ENCODE data around the gene PSMD11. TPM values are rescaled to one million over a fixed set of nuclear protein-coding genes. Genes with fewer than 3 reads are reported as not detected.

The PSMD11 gene
- total RNA-seq, 2 donors from 2014 or later = 42.0 to 51.9 TPM

- DNase-seq (ENCODE audit: low spot score) = no peak
- Histone ChIP-seq H3K9me3 (no peaks in the 10 kb centered on the region), H3K36me3 (peaks cover 71% of the 10 kb centered on the region), H3K27ac (no peak overlapping the region), H3K4me1 (ENCODE audit: control insufficient read depth in 1 of 2, low read depth in 2 of 2) (no peaks in the 10 kb centered on the region), H3K4me3 (no peak overlapping the region), H3K27me3 (replicated peaks; ENCODE audit: insufficient read depth) (no peaks in the 10 kb centered on the region)
- TF ChIP-seq, protein P1, sequence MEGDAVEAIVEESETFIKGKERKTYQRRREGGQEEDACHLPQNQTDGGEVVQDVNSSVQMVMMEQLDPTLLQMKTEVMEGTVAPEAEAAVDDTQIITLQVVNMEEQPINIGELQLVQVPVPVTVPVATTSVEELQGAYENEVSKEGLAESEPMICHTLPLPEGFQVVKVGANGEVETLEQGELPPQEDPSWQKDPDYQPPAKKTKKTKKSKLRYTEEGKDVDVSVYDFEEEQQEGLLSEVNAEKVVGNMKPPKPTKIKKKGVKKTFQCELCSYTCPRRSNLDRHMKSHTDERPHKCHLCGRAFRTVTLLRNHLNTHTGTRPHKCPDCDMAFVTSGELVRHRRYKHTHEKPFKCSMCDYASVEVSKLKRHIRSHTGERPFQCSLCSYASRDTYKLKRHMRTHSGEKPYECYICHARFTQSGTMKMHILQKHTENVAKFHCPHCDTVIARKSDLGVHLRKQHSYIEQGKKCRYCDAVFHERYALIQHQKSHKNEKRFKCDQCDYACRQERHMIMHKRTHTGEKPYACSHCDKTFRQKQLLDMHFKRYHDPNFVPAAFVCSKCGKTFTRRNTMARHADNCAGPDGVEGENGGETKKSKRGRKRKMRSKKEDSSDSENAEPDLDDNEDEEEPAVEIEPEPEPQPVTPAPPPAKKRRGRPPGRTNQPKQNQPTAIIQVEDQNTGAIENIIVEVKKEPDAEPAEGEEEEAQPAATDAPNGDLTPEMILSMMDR (IDR thresholded peaks at IDR 0.05) = no peak
- ATAC-seq (ENCODE audit: insufficient number of reproducible peaks, low FRiP score, low read depth) = no peak
These were observed 27.3 kb downstream of the PSMD11 start for GRCh38 chr17:32471652-32472051.

GRCh38 chr17:32475258-32475657 lies 30.9 kb downstream of the PSMD11 start:
- Histone ChIP-seq H3K27ac (no peak overlapping the region), H3K4me3 (no peak overlapping the region), H3K27me3 (replicated peaks; ENCODE audit: insufficient read depth) (no peaks in the 10 kb centered on the region), H3K36me3 (peaks cover 82% of the 10 kb centered on the region), H3K4me1 (ENCODE audit: control insufficient read depth in 1 of 2, low read depth in 2 of 2) (no peaks in the 10 kb centered on the region), H3K9me3 (no peaks in the 10 kb centered on the region)
- TF ChIP-seq, protein P1 (IDR thresholded peaks at IDR 0.05) = no peak
- ATAC-seq (ENCODE audit: insufficient number of reproducible peaks, low FRiP score, low read depth) = no peak
- no peak for DNase-seq (ENCODE audit: low spot score)

GRCh38 chr17:32477220-32477619 lies 32.9 kb downstream of the PSMD11 start:
- TF ChIP-seq, protein P1 (IDR thresholded peaks at IDR 0.05) = no peak
- no peak for ATAC-seq (ENCODE audit: insufficient number of reproducible peaks, low FRiP score, low read depth)
- no peaks in the 10 kb centered on the region for H3K4me1 ChIP-seq (ENCODE audit: control insufficient read depth in 1 of 2, low read depth in 2 of 2)
- no peak for DNase-seq (ENCODE audit: low spot score)
- no peak overlapping the region for H3K4me3 ChIP-seq
- H3K27me3 ChIP-seq (replicated peaks; ENCODE audit: insufficient read depth) = no peaks in the 10 kb centered on the region
- no peak overlapping the region for H3K27ac ChIP-seq
- H3K9me3 ChIP-seq = no peaks in the 10 kb centered on the region
- peaks cover 86% of the 10 kb centered on the region for H3K36me3 ChIP-seq

- H3K27ac ChIP-seq = no peak overlapping the region
- ATAC-seq (ENCODE audit: insufficient number of reproducible peaks, low FRiP score, low read depth) (no peak), DNase-seq (ENCODE audit: low spot score) (no peak)
- H3K4me3 ChIP-seq = no peak overlapping the region
- peaks cover 78% of the 10 kb centered on the region for H3K36me3 ChIP-seq
- H3K27me3 ChIP-seq (replicated peaks; ENCODE audit: insufficient read depth) = no peaks in the 10 kb centered on the region
- no peaks in the 10 kb centered on the region for H3K9me3 ChIP-seq
- H3K4me1 ChIP-seq (ENCODE audit: control insufficient read depth in 1 of 2, low read depth in 2 of 2) = peaks cover 5 to 10% of the 10 kb centered on the region in 2 donors
- TF ChIP-seq, protein P1 (IDR thresholded peaks at IDR 0.05) = no peak
These were observed 34.8 kb downstream of the PSMD11 start for GRCh38 chr17:32479074-32479617.

GRCh38 chr17:32481193-32481592 lies 36.9 kb downstream of the PSMD11 start:
- ATAC-seq (ENCODE audit: insufficient number of reproducible peaks, low FRiP score, low read depth) (no peak), DNase-seq (ENCODE audit: low spot score) (no peak)
- no peaks in the 10 kb centered on the region for H3K27me3 ChIP-seq (replicated peaks; ENCODE audit: insufficient read depth)
- no peak overlapping the region for H3K4me3 ChIP-seq
- peaks cover 57% of the 10 kb centered on the region for H3K36me3 ChIP-seq
- H3K9me3 ChIP-seq = no peaks in the 10 kb centered on the region
- H3K4me1 ChIP-seq (ENCODE audit: control insufficient read depth in 1 of 2, low read depth in 2 of 2) = peaks cover 11 to 23% of the 10 kb centered on the region in 2 donors
- TF ChIP-seq, protein P1 (IDR thresholded peaks at IDR 0.05) = no peak
- H3K27ac ChIP-seq = no peak overlapping the region
